GM19240 (cell line): ENCODE results near the gene RUNDC3A.
"Not testable (repeated sequence)": the region's sequence is repeated elsewhere in the genome, so short reads cannot be mapped to it uniquely, and the experiment has no call there.

Source experiments
- DNase-seq: peaks from one replicate; pipeline ENCODE4 v3.0.0; 2011; ENCODE audit warnings: low spot score; ENCODE audit not compliant: insufficient read length

The RUNDC3A gene

DNA sequence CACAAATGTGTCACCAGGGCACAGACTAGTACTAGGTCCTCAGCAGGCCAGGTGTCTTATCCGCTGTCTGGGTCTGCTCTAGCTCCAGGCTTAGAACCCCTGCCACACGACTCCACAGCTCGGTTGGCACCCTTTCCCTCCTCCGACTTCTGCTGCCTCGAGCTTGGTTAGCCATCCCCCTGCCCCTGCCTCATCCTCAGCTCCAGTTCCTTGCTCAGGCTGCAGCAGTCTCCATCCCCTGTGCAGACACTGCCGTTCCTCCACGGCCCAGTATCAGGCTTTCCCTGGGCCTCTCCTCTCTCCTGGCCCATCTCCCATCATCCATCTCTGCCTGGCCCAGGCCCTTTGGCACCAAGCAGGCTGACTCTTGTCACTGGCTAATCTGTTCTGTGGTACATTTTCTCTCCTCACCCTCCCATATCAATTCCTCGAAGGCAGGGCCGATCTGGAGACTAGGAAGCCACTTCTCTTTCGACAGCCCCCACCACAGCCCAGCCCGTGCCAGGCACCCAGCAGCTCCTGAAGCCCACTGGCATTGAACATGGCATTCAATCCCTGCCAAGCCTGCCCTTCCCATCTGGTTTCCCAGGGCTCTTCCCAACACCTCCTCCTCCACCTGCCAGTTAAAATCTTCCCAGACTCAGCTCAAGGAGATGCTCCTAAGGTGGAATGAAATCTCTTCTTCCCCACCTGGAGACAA is 35.3 kb downstream of the RUNDC3A start:
- no peak for DNase-seq

DNA sequence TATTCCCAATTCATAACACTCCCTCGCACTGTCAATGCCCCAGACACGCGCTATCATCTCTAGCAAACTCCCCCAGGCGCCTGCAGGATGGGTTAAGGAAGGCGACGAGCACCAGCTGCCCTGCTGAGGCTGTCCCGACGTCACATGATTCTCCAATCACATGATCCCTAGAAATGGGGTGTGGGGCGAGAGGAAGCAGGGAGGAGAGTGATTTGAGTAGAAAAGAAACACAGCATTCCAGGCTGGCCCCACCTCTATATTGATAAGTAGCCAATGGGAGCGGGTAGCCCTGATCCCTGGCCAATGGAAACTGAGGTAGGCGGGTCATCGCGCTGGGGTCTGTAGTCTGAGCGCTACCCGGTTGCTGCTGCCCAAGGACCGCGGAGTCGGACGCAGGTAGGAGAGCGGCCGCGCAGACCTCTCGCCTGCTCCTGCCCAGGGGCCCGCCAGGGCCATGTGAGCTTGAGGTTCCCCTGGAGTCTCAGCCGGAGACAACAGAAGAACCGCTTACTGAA is 36.6 kb downstream of the RUNDC3A start, which contains the start of gene GRN:
Gene GRN, plus strand, starts transcription at position 364 of the 515 bp plus-strand sequence. CDS start 3,863 bp downstream, outside the sequence.
- peak; percentile 87 for DNase-seq

DNA sequence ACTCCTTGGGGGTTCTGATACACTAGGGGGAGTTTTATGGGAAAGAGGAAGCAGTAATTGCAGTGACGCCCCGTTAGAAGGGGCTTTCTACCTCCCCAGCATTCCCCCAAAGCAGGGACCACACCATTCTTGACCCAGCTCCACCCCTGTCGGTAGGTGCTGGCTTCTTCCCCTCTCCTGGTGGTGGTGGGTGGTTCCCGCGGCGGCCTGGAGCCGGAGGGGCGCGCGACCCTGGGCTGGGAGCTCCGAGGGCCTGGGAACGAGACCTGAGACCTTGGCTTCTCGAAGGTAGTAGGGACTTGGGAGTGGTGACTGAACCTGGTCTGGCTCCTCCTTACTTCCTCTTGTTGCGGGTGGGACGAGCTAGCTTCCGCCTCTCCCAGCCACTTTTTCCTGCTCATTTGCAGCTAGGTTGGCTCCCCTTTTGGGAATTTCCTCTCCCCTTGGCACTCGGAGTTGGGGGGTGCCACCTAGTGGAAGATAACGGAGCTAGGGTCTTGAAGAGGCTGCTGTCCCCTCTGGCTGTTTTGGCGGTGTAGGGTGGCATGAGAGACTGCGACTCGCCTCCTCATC is 37.1 kb downstream of the RUNDC3A start:
- DNase-seq: no peak

DNA sequence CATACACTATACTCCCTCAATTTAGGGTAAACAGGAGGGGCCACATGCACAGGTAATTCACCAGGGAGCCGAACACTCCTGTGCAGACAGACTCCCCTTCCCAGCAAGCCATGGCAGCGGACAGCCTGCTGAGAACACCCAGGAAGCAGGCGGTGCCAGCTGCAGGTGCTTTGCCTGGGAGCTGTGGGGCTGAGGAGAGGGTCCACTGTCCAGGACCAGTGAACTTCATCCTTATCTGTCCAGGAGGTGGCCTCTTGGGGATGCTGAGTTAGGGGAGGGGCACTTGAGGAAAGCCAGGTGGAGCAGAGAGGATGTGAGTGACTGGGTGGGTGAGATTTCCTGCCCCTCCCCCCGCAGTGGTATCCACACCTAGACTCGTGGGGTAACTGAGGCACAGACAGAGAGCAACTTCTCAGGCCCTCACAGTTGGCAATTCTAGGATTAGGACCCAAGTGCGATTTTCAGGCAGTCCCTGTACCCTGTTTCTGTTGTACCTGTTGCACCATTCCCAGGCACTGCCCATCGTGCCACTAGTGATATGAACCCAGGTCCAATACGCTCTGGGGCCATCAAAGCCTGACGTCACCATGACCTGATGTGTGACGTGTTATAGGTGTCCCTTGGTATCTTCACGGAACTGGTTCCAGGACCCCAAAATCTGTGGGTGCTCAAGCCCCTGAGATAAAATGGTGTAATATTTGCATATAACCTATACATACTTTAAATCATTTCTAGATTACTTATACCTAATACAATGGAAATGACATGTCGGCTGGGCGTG is 37.9 kb downstream of the RUNDC3A start:
- no peak for DNase-seq

DNA sequence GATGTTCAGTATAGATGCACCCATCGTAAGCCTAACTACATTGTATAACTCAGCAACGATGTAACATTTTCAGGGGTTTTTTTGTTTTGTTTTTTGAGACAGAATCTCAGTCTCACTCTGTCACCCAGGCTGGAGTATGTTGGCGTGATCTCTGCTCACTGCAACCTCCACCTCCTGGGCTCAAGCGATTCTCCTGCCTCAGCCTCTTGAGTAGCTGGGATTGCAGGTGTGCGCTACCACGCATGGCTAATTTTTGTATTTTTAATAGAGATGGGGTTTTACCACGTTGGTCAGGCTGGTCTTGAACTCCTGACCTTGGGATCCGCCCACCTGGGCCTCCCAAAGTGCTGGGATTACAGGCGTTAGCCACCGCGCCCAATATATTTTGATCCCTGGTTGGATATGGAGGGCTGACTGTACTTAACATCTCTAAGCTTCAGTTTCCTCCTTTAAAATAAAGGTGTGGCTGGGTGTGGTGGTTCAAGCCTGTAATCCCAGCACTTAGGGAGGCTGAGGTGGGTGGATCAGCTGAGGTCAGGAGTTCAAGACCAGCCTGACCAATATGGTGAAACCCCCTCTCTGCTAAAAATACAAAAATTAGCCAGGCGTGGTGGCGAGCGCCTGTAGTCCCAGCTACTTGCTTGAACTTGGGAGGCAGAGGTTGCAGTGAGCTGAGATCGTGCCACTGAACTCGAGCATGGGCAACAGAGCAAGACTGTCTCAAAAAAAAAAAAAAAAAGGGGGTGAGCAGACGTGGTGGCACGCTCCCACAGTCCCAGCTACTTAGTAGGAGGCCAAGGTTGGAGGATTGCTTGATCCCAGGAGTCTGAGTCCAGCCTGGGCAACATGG is 39.0 kb downstream of the RUNDC3A start:
- DNase-seq: not testable (repeated sequence)

DNA sequence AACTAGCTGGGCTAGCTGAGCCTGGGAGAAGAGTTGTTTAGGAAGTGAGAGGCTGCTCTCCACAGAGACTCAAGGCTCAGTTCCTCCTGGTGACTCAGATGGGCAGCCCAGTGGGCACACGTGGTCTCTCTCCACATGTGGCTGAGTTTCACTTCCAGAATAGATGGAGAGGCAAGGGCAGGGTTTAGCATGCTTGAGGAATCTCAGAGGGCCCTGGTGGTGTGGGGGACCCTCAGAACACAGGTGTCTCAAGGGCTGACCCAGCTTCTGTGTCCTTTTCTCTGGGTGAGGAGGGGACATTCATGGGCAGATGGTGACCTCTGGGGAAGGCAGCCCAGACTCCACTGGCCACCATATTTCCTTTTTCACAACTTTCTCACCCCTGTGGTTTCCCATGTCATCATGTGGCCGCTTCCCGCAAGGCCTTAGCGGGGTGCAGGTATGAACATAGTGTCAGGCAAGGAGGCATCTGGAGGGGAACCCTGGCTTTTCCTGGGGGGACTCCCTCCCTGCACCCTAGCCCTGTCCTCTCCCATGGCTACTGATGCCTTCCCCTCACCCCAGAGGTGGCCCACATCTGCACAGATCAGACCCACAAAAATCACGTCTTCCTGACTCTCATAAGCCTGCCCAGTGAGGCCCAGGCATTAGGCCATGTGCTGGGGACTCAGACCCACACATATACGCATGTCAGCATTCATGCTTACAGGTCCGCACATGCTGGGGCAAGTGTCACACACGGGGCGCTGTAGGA is 40.0 kb downstream of the RUNDC3A start:
- peak; percentile 74 for DNase-seq

DNA sequence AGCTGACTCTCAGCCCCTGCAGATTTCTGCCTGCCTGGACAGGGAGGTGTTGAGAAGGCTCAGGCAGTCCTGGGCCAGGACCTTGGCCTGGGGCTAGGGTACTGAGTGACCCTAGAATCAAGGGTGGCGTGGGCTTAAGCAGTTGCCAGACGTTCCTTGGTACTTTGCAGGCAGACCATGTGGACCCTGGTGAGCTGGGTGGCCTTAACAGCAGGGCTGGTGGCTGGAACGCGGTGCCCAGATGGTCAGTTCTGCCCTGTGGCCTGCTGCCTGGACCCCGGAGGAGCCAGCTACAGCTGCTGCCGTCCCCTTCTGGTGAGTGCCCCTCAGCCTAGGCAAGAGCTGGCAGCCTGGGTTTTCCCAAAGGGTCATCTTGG is 40.6 kb downstream of the RUNDC3A start:
- no peak for DNase-seq

DNA sequence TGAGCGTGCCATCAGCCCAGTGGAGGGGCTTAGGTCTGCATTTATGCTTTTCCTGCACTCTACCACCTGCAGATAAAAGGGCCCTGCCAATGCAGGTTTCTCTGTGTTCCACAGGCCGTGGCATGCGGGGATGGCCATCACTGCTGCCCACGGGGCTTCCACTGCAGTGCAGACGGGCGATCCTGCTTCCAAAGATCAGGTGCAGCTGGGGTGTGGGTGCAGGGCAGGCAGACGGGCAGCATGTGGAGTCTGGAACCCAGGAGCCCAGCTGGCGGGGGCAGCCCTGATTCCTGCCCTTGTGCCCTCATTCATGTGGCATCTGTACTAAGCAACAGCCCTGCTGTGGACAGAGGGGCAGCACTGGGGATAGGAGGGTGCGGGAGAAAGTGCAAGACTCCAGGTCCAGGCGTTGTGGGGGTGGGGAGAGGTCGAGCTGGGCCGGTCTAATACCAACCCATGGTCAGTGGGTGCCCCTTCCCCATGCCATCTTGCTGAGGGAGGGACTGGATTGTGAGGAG is 41.2 kb downstream of the RUNDC3A start:
- no peak for DNase-seq

DNA sequence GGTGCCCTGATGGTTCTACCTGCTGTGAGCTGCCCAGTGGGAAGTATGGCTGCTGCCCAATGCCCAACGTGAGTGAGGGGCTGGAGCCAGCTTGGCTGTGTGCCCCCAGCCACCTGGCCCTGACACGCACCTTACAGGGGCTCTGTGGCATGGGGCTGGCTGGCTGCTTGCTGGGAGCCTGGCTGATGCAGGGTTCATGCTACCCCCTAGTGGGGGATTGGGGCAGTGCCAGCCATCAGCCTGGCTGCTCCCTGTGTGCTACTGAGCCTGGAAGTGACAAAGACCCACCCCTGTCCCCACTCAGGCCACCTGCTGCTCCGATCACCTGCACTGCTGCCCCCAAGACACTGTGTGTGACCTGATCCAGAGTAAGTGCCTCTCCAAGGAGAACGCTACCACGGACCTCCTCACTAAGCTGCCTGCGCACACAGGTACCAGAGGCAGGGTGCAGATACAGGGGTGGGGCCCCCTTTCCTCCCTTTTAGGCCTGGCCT is 42.4 kb downstream of the RUNDC3A start:
- peak; percentile 93 for DNase-seq

DNA sequence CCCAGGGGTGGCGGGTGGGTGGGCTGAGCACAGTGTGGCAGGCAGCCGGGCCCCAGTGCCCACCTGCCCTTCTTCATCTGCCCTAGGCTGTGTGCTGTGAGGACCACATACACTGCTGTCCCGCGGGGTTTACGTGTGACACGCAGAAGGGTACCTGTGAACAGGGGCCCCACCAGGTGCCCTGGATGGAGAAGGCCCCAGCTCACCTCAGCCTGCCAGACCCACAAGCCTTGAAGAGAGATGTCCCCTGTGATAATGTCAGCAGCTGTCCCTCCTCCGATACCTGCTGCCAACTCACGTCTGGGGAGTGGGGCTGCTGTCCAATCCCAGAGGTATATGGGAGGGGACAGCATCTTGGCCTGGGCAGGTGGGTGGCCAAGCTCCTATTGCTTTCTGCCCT is 43.1 kb downstream of the RUNDC3A start:
- DNase-seq: no peak

DNA sequence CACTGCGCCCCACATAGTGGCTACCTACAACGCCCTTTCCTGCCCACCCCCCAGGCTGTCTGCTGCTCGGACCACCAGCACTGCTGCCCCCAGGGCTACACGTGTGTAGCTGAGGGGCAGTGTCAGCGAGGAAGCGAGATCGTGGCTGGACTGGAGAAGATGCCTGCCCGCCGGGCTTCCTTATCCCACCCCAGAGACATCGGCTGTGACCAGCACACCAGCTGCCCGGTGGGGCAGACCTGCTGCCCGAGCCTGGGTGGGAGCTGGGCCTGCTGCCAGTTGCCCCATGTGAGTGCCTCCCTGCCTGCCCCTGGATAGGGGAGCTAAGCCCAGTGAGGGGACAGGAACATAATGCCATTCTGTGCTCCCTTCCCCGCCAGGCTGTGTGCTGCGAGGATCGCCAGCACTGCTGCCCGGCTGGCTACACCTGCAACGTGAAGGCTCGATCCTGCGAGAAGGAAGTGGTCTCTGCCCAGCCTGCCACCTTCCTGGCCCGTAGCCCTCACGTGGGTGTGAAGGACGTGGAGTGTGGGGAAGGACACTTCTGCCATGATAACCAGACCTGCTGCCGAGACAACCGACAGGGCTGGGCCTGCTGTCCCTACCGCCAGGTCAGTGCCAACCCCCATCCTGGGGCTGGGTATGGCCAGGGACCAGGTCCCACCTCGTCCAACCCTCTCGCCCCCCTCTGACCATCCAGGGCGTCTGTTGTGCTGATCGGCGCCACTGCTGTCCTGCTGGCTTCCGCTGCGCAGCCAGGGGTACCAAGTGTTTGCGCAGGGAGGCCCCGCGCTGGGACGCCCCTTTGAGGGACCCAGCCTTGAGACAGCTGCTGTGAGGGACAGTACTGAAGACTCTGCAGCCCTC is 43.8 kb downstream of the RUNDC3A start:
- no peak for DNase-seq

DNA sequence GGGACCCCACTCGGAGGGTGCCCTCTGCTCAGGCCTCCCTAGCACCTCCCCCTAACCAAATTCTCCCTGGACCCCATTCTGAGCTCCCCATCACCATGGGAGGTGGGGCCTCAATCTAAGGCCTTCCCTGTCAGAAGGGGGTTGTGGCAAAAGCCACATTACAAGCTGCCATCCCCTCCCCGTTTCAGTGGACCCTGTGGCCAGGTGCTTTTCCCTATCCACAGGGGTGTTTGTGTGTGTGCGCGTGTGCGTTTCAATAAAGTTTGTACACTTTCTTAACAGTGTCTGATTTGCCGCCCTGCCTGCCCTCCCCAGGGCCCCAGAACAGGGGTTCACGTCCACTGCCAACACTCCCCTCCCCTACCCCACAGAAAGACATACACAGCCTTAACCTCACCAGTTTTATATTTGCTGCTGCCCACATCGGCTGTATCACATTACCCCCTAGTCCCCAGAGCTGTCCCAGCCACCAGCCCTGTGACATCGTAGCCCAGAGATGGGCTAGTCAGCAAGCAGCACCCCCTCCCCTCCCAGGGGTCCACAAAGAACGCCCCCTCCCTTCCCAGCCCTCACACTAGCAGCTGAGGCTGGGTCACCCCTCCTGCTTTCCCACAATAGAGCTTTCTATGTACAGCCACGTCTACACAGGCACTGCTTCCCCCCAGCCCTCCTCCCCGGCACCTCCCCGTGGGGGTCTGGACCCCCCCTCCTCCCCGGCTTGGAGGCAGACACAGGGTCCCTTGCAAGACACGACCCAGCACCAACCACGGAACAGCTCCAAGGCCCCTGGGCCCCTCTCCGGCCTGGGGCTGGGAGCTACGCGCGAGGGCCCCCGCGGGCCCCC is 44.6 kb downstream of the RUNDC3A start:
- DNase-seq: no peak

DNA sequence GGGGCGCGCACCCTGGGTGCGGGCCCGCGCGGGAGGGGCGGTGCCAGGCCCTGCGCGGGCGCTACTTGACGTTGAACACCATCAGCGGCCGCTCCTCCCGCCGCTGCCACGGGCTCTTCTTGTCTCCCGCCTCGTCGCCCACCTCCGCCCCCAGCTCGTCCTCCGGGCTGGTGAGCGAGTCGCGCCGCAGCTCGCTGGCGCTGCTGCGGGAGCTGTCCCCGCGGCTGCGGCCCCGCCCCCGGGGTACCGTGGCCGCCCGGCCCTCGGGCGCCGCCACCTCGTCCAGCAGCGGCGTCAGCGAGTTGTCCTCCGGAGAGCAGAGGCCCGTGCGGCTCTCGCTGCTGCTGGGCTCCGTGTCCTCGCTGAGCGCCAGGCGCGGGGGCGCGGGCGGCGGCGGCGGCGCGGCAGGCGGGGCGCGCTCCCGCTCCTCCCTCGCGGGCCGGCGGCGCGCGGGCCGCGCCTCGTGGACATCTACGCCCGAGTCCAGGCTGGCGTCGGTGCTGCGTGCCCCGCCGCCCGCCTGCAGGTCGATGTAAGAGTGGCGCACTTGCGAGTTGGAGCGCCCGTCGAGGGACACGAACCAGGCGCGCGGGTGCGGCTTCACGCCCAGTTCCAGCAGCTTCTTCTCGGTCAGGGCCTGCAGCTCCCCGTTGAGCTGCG is 45.4 kb downstream of the RUNDC3A start:
- DNase-seq: peak; percentile 8

DNA sequence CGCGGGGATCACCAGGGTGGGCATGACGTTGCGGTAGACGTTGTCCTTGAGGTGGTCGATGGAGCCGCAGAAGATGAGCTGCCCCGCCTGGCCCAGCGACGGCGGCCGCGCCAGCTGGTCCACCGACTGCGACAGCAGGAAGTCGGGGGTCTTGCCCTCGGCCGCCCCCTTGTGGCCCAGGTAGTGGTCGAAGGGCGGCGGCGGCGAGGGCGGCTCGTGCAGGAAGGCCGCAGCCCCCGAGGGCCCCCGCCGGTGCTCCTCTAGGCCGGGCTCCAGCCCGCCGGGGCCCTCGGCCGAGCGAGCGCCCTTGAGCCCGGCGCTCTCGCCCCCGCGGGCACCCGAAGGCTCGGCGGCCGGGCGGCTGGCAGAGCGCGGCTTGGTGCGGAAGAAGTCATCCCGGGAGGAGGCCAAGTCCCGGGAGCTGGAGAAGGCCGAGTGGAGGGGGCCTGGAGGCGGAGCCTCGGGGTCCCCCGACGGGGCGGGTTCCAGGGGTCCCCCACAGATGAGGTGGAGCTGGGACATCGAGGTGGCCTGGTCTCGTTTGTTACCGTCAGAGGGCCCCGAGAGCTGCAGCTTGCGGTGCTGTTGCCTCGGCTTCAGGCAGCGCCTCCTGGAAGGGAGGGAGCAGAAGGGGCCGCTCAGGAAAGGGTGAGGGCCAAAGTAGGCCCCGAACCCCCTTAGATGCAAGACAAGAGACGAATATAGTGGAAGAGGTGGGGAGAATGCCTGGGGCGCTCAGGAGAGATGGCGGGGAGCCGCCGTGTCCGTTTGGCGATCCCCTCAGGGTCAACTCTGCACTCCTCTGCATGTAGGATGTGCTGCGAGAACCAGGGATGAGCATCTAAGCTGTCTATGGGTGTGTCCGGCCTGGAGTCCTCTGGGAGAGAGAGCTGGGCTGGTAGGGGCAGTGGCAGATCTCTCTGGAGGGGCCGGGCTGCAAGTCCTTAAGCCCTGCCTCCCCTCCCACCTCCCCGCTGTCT is 46.5 kb downstream of the RUNDC3A start:
- peak; percentile 51 for DNase-seq

DNA sequence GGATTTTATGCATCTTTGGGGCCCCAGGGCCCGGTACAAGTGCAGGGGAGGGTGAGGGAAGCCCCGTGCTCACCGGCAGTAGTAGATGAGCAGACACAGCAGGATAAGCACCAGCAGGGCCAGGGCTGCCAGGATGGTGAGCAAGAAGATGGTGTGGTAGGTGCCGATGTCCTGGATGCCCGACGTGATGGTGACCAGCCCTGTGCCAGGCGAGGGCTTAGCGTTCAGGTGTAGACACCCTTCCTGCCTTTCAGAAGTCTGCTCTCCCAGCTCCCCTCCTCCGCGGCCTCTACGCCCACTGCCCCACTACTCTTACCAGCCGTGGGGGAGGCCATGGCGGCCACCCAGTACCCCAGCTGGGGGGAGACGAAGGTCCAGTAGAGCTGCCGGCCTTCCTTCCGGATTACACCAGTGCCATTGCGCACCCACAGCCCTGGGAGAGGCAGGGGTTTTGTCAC is 47.3 kb downstream of the RUNDC3A start:
- DNase-seq: peak; percentile 6

DNA sequence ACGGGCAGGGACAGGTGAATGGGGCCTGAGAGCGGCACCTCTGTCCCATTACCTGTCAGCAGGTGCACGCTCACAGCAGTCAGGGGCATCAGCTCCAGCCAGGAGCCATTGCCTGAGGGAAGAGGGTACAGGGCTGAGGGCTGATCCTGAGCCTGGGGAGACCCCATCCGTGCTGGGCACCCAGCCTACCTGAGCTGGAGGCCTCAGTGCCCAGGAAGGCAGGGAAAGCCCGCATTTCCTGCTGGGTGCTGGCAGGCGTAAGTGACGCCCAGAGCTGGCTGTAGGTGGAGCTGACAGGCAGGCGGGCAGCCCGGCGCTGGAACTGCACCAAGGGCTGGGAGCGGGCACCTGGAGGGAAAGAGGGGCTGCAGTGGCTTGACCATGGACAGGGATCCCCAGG is 47.8 kb downstream of the RUNDC3A start:
- no peak for DNase-seq
